GM19025 (cell line): ENCODE results near the gene NUDT15.
"Not testable (repeated sequence)": the region's sequence is repeated elsewhere in the genome, so short reads cannot be mapped to it uniquely, and the experiment has no call there.

ENCODE experiments used
- ATAC-seq: cut with Tn5 transposase; IDR thresholded peaks from one replicate; pipeline ENCODE4 v1.9.1; 2021; ENCODE audit warnings: mild to moderate bottlenecking, low read depth, moderate library complexity; ENCODE audit not compliant: unreplicated experiment

The NUDT15 gene

GRCh38 chr13:48040896-48041295 is 3.4 kb downstream of the NUDT15 start:
- no peak for ATAC-seq

GRCh38 chr13:48042894-48043293 is 5.4 kb downstream of the NUDT15 start:
- ATAC-seq, result no peak

GRCh38 chr13:48043789-48044503 is 6.4 kb downstream of the NUDT15 start:
- no peak for ATAC-seq

GRCh38 chr13:48050550-48050949 is 13.0 kb downstream of the NUDT15 start:
- ATAC-seq, result no peak

- no peak for ATAC-seq
These were observed 17.1 kb downstream of the NUDT15 start for GRCh38 chr13:48054601-48055000.

- no peak for ATAC-seq
These were observed 18.2 kb downstream of the NUDT15 start for GRCh38 chr13:48055712-48056111.

- ATAC-seq, result not testable (repeated sequence)
These were observed 21.0 kb downstream of the NUDT15 start for GRCh38 chr13:48058536-48058935.

- ATAC-seq, result not testable (repeated sequence)
These were observed 22.4 kb downstream of the NUDT15 start for GRCh38 chr13:48059951-48060350.

GRCh38 chr13:48066310-48066989 is 28.9 kb downstream of the NUDT15 start:
- peak; percentile 71 for ATAC-seq

- ATAC-seq, result no peak
These were observed 30.5 kb downstream of the NUDT15 start for GRCh38 chr13:48068036-48068435.

GRCh38 chr13:48068952-48069351 is 31.4 kb downstream of the NUDT15 start:
- no peak for ATAC-seq

- no peak for ATAC-seq
These were observed 32.0 kb downstream of the NUDT15 start for GRCh38 chr13:48069573-48069972.

GRCh38 chr13:48070942-48071341 is 33.4 kb downstream of the NUDT15 start:
- ATAC-seq, result no peak

GRCh38 chr13:48072304-48072703 is 34.8 kb downstream of the NUDT15 start:
- no peak for ATAC-seq

- ATAC-seq, result no peak
These were observed 35.3 kb downstream of the NUDT15 start for GRCh38 chr13:48072787-48073186.

- no peak for ATAC-seq
These were observed 36.5 kb downstream of the NUDT15 start for GRCh38 chr13:48074006-48074405.

- peak; percentile 98 for ATAC-seq
These were observed 40.7 kb downstream of the NUDT15 start for GRCh38 chr13:48078251-48078656.

GRCh38 chr13:48081739-48082138 is 44.2 kb downstream of the NUDT15 start:
- no peak for ATAC-seq

GRCh38 chr13:48086272-48086671 is 48.7 kb downstream of the NUDT15 start:
- ATAC-seq, result no peak

GRCh38 chr13:48093588-48093987 is 56.1 kb downstream of the NUDT15 start:
- no peak for ATAC-seq

GRCh38 chr13:48094404-48094780 is 56.9 kb downstream of the NUDT15 start:
- ATAC-seq, result no peak
